Measurements from ENCODE around the gene NEURL4. TPM values are rescaled to one million over a fixed set of nuclear protein-coding genes. Genes with fewer than 3 reads are reported as not detected.
"Not testable (repeated sequence)": the region's sequence is repeated elsewhere in the genome, so short reads cannot be mapped to it uniquely, and the experiment has no call there.

The NEURL4 gene
- total and polyA plus RNA-seq, 2 donors (not counting 1 experiment from before 2014, with no cell fraction given): 54.6 to 85.2 TPM

DNA sequence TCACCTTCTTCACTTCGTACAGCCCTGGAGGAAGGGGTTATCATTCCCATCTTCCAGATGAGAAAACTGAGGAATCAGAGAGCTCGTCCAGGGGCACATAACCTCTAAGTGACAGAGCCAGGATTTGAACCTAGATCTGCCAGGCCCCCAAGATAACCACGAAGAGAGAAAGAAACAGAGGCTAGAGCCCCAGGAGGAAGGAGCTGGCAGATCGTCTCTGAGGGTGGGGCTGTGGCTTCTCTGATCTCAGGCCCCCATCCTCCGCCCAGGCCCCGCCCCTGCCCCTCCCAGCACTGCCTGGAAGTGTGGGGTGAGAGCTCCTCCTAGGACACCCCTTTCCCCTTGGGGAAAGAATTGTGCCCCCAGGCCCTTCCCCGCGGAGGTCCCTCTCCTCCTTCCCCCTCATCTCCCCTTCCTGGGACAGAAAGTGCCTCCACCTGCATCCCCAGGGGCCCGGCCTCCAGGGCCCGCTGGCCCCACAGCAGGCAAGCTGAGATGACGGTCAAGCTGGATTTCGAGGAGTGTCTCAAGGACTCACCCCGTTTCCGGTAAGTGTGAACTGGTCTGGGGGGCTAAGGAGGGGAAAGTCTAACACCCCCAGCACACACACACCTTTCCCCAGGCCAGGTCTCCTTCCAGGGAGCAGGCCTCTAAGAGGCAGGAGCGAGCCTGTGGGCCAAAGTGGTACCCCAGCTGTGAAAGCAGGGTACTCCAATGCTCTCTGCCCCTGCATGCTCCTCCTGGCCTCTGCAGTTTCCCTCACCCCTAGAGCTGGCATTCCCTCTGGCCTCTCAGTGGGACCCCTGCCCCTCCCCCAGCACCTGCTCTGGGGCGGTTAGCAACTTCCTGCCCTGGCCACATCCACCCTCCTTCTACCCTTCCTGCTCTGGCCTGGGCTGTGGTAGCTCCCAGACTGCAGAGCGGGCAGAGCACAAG lies 7.4 kb upstream of the NEURL4 start, which contains the start of gene ACAP1:
Gene ACAP1 (plus strand): TSS at position 290 of the 936 bp plus-strand sequence. CDS start 206 bp downstream, at position 496.
- H3K27me3 Mint-ChIP-seq: no peaks in the 10 kb centered on the region
- H3K4me3 Mint-ChIP-seq: peak within 1 kb of the TSS; percentile 89
- Histone ChIP-seq H3K4me2 (replicated peaks; ENCODE audit: low read depth, low read length, poor library complexity, severe bottlenecking) (peak within 1 kb of the TSS; percentile 86), H3K36me3 (replicated peaks in 1 of 2; ENCODE audit: control extremely low read depth in 1 of 2, control insufficient read depth in 1 of 2, extremely low read depth in 1 of 2, insufficient read depth in 2 of 2, low read length in 1 of 2) (peaks cover 4 to 28% of the 10 kb centered on the region in 2 experiments), H3K27me3 (replicated peaks in 1 of 4; ENCODE audit: control extremely low read depth in 1 of 4, control insufficient read depth in 3 of 4, insufficient read depth in 4 of 4, low read length in 3 of 4) (no peaks in the 10 kb centered on the region), H4K20me1 (ENCODE audit: control insufficient read depth, insufficient read depth, low read length, poor library complexity, severe bottlenecking) (peaks cover 35% of the 10 kb centered on the region), H3K27ac (ENCODE audit: low read length in 2 of 2) (peak within 1 kb of the TSS; percentile 67 to 79), H3K9ac (ENCODE audit: low read length) (peak within 1 kb of the TSS; percentile 87), H2AFZ (ENCODE audit: insufficient read depth, low read depth, low read length, poor library complexity, severe bottlenecking) (peak within 1 kb of the TSS; percentile 76), H3K9me3 (ENCODE audit: control extremely low read depth in 1 of 3, control insufficient read depth in 2 of 3, insufficient read depth in 1 of 3, low read length in 2 of 3) (no peaks in the 10 kb centered on the region), H3K4me1 (ENCODE audit: control insufficient read depth in 2 of 2, insufficient read depth in 2 of 2, low read length in 2 of 2) (peaks cover 25 to 64% of the 10 kb centered on the region in 2 donors), H3K79me2 (ENCODE audit: control insufficient read depth, insufficient read depth, low read length) (peaks cover 79% of the 10 kb centered on the region), H3K4me3 (ENCODE audit: control extremely low read depth in 1 of 5, extremely low read depth in 1 of 5, insufficient read depth in 1 of 5, low read depth in 2 of 5, low read length in 4 of 5) (peak within 1 kb of the TSS; percentile 57 to 93 (median 87))
- no peaks in the 10 kb centered on the region for H3K9me3 Mint-ChIP-seq (ENCODE audit: insufficient read depth)
- intact Hi-C loops (cut with micrococcal nuclease): no loop called here
- DNase-seq (peak; percentile 83), ATAC-seq (ENCODE audit: low read depth) (peak; percentile 96)
- WGBS (ENCODE audit: insufficient coverage): 4% methylated on average over 7 of the region's 17 CpGs
- CTCF ChIA-PET: interaction anchor here (0.6 to 6.2 kb wide), 21 partner anchors 9 to 351 kb away, joined by 3 to 53 read pairs (median 5); partner anchors contain the start of genes KCTD11, SENP3, SLC2A4 and SOX15
- peaks cover 47% of the 10 kb centered on the region for H3K4me1 Mint-ChIP-seq
- POLR2A ChIA-PET: interaction anchor here (0.6 to 2.3 kb wide), 14 partner anchors 9 to 247 kb away, joined by 3 to 7 read pairs (median 4); partner anchors contain the start of genes CTDNEP1, DVL2, KCTD11 and MPDU1
- TF ChIP-seq, protein P1, sequence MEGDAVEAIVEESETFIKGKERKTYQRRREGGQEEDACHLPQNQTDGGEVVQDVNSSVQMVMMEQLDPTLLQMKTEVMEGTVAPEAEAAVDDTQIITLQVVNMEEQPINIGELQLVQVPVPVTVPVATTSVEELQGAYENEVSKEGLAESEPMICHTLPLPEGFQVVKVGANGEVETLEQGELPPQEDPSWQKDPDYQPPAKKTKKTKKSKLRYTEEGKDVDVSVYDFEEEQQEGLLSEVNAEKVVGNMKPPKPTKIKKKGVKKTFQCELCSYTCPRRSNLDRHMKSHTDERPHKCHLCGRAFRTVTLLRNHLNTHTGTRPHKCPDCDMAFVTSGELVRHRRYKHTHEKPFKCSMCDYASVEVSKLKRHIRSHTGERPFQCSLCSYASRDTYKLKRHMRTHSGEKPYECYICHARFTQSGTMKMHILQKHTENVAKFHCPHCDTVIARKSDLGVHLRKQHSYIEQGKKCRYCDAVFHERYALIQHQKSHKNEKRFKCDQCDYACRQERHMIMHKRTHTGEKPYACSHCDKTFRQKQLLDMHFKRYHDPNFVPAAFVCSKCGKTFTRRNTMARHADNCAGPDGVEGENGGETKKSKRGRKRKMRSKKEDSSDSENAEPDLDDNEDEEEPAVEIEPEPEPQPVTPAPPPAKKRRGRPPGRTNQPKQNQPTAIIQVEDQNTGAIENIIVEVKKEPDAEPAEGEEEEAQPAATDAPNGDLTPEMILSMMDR (IDR thresholded peaks at IDR 0.05): no peak
- TF ChIP-seq EZH2 (IDR thresholded peaks at IDR 0.05; ENCODE audit: borderline replicate concordance, insufficient read depth, low read depth, low read length, poor library complexity, severe bottlenecking): no peak
- H3K27ac Mint-ChIP-seq: peak within 1 kb of the TSS; percentile 96

GRCh38 chr17:7335765-7336164 lies 6.6 kb upstream of the NEURL4 start:
- CTCF ChIA-PET: interaction anchor here (1.0 to 6.2 kb wide), 17 partner anchors 9 to 290 kb away, joined by 3 to 53 read pairs (median 6); partner anchors contain the start of genes KCTD11, SENP3, SLC2A4 and SOX15

More at GRCh38 chr17:7335765-7336164, 6.6 kb upstream of the NEURL4 start:
- H3K27me3 Mint-ChIP-seq; H3K9me3 Mint-ChIP-seq (ENCODE audit: insufficient read depth); intact Hi-C loops (cut with micrococcal nuclease); H3K9me3 ChIP-seq (ENCODE audit: control extremely low read depth in 1 of 3, control insufficient read depth in 2 of 3, insufficient read depth in 1 of 3, low read length in 2 of 3); DNase-seq; H3K27me3 ChIP-seq (replicated peaks in 1 of 4; ENCODE audit: control extremely low read depth in 1 of 4, control insufficient read depth in 3 of 4, insufficient read depth in 4 of 4, low read length in 3 of 4); ATAC-seq (ENCODE audit: low read depth): not testable (repeated sequence)
- WGBS (ENCODE audit: insufficient coverage): 68% methylated on average over 6 of the region's 13 CpGs
- Histone ChIP-seq H4K20me1 (ENCODE audit: control insufficient read depth, insufficient read depth, low read length, poor library complexity, severe bottlenecking) (peaks cover 27% of the 10 kb centered on the region), H3K36me3 (replicated peaks in 1 of 2; ENCODE audit: control extremely low read depth in 1 of 2, control insufficient read depth in 1 of 2, extremely low read depth in 1 of 2, insufficient read depth in 2 of 2, low read length in 1 of 2) (peaks cover 4 to 21% of the 10 kb centered on the region in 2 experiments), H3K79me2 (ENCODE audit: control insufficient read depth, insufficient read depth, low read length) (peaks cover 76% of the 10 kb centered on the region), H2AFZ (ENCODE audit: insufficient read depth, low read depth, low read length, poor library complexity, severe bottlenecking) (peak overlapping the region; percentile 76), H3K27ac (ENCODE audit: low read length in 2 of 2) (peak overlapping the region; percentile 67 to 79), H3K9ac (ENCODE audit: low read length) (peak overlapping the region; percentile 87), H3K4me2 (replicated peaks; ENCODE audit: low read depth, low read length, poor library complexity, severe bottlenecking) (peak overlapping the region; percentile 86), H3K4me1 (ENCODE audit: control insufficient read depth in 2 of 2, insufficient read depth in 2 of 2, low read length in 2 of 2) (peaks cover 26 to 69% of the 10 kb centered on the region in 2 donors), H3K4me3 (ENCODE audit: control extremely low read depth in 1 of 5, extremely low read depth in 1 of 5, insufficient read depth in 1 of 5, low read depth in 2 of 5, low read length in 4 of 5) (peak overlapping the region in 4 of 5 experiments; percentile 84 to 93 (median 87))
- H3K4me3 Mint-ChIP-seq: peak overlapping the region; percentile 89
- peaks cover 48% of the 10 kb centered on the region for H3K4me1 Mint-ChIP-seq
- POLR2A ChIA-PET: interaction anchor here (0.6 to 2.3 kb wide), 10 partner anchors 10 to 248 kb away, joined by 3 to 7 read pairs (median 4); partner anchors contain the start of genes CTDNEP1, DVL2, KCTD11 and MPDU1
- H3K27ac Mint-ChIP-seq: peak overlapping the region; percentile 96

All from B cell (primary cell).